HG02763 (cell line): ENCODE results near the gene MED12L.

Source experiments
- ATAC-seq: cut with Tn5 transposase; IDR thresholded peaks from one replicate; pipeline ENCODE4 v1.9.1; 2021; ENCODE audit warnings: mild to moderate bottlenecking, moderate library complexity; ENCODE audit not compliant: unreplicated experiment

Gene MED12L

DNA sequence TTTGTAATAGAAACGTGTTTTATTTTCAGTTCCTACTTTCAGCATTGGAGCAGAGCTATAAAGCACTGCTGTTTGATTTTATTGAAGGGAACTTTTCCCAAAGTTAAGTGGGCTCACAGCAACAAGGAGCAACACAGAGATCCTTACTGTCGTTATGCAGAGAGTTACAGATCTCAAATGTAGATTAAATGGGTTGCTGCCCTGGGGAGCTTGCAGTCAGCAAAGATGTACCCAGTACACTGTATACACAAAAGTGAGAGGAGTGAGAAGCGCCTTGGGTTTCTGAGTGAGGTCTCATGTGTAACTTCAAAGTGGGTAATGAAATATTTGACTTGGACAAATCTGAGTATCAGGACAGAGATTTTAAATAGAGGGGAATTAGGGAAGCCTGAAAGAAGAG lies 47.7 kb downstream of the MED12L start:
- no peak for ATAC-seq

DNA sequence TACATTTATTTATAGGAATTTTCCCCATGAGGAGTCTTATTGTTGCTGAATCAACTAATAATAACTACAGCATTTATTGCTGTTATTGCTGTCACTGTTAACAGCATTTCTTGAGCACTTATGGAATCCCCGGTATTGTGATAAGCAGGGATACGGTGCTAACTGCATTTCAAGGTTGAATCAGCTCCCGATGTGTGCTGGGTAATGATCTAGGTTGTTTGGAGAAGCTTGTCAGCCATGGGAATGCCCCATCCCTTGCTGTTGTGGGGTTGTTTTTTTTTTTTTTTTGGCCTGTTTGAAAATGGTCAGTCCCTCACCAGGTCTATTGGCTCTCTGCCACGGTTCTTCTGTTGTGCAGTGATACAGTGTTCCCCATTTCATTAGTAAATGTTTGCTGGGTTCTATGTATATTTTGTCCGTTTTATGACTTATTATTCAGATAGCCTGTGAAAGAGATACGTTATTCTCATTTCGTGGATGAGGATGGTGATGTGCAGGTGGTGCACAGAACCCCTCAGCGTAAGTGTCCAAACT lies 48.5 kb downstream of the MED12L start:
- no peak for ATAC-seq

DNA sequence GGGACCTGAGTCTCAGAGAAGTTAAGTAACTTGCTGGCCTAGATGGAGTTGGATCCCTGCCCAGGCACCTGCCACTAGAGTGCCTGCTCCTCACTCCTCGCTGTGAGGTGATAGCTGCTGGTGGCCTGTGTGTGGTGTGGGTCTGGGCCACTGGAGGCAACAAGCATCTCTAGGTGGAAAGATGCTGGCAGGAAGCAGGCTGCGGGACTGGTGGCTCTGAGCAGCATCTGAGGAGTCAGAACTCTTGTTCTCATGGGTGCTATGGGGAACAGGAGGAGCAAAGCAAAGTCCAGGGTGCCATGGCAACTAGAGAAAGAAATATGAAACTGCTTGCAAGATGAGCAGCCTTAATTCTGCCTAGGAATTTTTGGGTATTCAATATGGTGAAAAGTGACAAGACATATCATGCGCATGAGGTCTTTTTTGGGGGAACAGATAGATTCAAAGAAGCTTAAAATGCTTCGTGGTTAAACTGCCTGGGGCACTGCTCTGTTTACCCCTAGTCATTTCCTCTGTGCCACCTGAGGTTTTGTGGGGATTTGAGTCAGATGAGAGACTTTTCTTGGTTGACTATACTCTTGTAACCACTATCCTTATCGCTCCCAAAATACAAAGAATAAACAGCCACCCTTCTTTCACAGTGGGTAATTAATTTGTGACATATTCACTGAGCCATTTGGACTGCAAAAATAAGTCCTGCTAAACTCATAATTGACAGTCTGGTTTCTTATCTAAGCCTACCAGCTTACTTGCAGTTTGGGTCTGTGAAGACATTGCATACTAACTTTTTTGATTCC lies 50.3 kb downstream of the MED12L start:
- no peak for ATAC-seq

DNA sequence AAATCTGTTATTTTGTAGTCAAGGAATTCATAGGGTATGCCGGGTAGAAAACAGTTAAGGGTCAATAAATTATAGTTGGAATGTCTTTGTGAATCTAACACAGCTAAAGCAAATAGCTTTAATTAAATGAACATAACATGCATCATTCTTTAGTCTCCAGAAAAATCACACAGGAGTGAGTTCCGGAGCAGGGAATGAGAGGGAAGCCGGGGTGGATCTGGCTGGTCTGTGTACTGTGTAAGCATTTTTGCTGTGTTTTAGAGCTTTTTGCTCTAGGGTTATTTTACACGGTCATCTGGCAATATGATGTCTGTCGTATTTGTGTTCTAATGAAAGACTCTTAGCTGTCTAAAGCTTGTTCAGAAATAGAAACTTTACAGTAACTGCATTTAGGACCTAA lies 57.5 kb downstream of the MED12L start:
- no peak for ATAC-seq

DNA sequence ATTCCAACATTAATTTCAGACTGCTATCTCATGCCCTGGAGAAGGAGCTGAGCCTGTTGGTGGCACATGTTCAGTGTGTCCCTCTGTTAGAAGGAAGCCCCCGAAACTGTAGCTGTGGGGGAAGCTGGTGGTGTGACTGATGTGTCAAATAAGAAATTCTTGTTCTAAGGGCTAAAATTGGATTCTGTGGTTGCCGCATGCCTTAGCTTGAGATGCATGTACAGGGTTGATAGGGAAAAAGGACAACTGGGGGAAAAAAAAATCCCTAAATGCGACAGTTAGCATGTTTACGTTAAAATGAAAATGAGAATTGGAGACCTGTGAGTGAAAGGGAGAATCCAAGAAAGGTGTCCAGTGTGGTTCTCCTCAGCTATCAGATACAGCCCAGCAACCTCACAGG lies 58.6 kb downstream of the MED12L start:
- no peak for ATAC-seq

DNA sequence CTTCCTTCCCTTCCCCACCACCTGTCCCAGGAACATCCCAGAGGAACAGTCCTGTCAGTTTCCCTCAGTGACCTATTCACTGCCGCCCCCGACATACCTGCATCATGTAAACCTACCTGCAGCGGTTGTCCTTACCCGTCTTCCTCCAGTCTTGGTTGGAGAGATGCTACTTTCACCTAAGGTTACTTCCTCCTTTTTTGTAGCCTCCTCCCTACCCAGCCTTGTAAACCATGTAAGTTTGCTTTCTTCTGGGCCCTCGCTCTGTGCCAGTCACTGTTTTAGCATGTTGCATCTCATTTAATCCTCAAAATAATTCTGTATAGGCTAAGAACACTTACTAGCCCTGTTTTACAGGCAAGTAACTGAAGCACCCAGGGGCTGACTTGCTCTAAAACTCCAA lies 59.3 kb downstream of the MED12L start:
- no peak for ATAC-seq

DNA sequence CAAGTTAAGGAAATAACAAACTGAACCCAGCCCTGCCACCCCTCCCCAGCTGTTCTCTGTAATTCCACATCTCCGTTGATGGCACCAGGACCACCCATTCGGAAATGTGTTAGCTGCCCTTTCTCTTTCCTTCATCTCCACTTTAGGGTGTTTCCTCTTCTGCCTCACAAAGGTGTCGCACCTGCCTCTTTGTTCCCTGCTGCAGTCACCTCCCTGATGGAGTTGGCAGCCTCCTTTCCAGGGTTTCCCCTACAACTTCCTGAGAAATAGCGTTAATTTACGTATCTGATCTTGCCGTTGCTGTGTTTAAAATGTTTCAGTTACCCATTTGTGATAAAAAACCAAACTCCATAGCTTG lies 60.2 kb downstream of the MED12L start:
- no peak for ATAC-seq

DNA sequence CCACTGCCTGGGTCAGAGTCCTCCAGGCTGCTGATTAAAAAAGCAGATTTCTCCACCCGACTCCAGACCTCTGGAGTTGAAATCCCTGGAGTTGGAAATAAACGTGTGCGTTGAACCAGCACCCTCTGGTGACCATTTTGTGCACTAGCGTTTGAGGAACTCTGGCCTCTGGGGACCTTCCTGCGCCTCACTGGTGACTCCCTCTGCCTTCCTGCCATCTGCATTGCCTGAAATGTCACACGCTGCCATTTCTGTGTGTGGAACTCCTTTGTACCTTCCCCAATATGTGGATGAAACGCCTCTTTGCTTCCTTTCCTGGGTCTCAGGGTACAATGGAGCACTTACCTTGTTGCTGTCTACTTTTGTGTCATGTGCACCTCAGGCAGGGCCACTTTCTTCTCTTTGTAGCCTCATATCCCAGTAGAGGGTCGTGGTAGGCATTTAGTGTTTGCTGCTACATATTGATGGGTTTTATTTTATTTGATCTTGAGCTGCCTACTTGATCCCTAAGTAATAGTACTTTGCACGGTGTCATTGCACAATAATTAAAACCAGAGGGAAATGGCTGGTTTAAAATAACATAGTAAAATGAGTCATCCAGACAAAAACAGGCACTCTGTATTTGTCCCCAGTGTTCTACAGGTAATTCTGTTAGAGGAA lies 60.7 kb downstream of the MED12L start:
- peak; percentile 84 for ATAC-seq

DNA sequence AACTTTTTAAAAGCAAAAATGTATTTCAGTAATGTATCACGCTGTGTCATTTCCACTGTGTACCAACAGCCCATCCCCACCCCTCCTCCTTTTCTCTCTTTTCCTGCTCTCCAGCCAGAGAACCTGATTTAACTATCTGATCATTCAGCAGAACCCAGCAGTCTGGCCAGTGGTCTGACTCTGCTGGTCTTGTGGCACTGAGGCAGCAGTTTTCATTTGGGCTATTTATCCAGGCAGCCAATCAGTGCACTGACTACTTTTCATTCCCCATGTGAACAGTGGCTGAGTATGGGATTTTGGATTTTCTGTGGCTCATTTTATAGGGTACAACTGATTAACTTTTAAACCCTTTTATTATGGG lies 61.2 kb downstream of the MED12L start:
- ATAC-seq: no peak

DNA sequence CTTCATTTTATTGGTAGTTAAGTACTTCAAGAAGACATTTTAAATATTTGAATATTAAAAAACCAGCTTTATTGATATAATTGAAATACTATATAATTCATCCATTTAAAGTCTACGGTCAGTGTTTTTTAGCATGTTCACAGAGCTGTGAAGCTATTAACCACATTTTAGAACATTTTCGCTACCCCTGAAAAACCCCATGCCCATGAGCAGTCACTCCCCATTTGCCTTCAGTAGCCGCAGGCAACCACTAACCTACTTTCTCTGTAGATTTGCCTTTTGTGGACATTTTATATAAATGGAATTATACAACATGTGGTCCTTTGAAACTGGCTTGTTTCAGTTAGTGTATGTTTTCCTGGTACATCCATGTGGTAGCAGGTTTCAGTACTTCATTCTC lies 61.8 kb downstream of the MED12L start:
- ATAC-seq: no peak

DNA sequence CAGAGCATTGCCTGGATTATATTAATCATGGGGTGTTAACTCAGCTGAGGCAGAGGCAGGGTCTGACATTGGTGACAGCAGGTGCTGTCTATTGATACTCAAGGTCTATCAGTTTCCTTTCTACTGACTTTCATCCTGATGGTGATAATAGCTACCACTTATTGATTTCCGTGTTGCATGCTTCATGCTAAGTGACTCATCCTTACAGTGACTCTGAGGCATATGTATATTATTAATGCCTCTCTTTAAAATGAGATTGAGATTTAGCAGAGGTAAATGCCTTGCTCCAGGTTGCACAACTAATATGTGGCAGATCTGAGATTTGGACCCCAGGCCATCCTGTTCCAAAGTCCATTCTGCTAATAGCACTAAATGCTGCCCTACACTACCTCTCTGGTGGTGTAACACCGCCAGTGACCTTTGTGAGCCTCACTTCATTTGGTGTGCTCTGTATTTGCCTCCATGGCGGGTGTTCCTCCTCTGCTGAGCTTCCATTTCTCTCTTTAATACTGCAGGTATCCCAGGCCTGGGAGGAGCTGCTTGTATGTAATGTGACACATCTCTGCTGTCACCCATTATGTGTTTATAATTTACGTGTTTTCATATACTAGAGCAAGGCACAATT lies 67.1 kb downstream of the MED12L start:
- no peak for ATAC-seq

DNA sequence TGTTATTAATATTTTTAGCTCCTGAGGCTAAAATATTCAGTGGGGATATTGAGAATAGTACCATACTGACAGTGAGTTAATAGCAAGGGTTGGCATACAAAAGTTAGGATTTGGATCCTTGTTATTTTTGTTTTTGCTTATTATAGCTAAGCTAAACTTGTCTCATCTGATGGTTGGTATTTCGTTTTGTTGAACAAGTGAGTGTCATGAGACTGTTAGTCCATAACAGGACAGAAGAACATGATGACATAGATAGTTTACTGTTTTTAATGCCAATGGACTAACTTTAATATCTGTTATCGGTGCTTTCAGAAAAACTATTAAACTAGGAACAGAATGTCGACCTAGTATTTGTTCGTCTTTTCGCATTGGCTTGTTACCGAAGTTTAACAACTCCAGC lies 69.1 kb downstream of the MED12L start:
- no peak for ATAC-seq

DNA sequence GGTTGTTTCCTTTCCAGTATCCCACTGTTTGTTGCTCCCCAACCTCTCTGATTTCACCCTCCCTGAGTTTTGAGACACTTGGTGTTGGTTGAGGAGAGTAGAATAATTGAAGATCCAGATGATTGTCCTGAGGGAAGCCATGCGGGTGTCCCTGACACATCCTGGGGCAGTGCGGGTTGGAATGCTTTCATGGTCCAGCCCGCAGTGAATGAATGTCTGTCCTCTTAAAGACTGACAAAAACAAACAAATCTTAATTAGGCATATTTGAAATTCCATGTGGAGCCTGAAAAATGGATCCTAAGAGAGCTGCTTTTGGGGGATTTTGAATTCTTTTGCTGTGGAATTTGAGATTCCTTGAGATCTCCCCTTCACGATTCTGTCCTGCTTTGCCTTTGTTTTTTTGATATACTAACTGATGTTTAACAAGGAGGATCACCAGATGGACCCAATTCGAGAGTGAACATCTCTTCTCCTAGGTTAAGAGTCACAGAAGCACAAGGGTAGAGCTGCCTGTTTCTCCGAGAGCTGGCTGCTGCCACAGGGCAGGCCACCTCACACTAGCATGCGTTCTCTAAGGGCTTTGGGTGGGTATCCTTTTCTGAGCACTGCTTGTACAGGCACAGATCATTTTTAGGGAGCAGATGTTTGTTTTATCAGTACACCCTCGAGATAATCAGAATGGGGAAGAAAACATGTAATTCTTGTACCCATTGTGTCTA lies 70.1 kb downstream of the MED12L start:
- ATAC-seq: no peak

DNA sequence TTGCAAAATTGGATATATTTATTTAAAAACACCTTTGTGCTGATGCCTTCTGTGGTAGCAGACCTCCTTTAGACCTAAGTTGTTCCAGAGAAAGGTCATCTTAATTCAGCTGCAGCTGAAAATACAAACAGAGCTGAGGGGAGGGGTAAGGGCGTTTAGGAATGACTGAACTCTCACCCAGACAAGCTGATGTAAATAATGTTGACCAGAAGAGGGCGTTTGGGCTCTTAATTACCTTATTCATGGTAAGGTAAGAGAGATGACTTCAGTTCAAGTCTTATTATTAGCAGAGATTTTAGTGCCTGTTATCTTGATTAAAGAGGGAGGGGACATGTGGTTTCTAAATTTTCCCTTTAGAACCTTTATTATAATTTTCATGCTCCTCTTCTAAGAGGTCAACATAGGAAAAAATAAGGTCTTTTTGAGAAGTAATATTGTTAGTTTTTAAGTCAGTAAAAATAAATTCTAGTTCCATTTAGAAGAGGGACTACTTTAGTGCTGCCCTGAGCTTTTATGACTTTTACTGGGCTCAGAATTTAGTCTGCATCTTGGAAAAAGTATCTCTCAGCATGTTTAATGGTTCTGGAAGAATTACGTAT lies 71.3 kb downstream of the MED12L start:
- ATAC-seq: peak; percentile 66

DNA sequence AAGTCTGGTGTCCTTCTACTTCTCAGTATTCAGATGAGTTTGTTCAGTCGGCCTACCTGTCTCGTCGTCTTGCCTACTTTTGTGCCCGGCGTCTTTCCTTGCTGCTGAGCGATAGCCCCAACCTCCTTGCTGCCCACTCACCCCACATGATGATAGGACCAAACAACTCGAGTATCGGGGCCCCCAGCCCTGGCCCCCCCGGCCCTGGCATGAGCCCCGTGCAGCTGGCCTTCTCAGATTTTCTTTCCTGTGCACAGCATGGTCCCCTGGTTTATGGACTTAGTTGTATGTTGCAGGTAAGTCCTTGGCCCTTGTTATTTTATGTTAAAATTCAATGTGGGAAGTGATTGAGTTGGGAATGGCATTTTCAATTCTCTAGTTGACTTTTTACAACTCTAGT lies 74.3 kb downstream of the MED12L start:
- ATAC-seq: no peak

DNA sequence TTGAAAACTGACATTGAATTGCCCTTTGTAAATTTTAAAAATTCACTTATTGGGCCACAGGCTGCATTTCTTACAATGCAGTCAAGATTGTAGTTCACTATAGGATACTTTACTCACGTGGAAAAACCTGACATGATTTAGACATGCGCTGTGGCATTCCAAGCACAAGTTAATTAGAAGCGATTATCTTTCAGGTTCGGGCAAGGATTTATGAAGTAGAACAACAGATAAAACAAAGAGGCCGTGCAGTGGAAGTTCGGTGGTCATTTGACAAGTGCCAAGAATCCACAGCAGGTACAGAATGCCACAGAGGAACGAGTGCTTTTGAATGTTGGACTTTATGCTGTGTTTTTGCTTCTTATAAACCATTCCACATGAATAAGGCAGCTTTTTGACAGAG lies 79.8 kb downstream of the MED12L start:
- no peak for ATAC-seq

DNA sequence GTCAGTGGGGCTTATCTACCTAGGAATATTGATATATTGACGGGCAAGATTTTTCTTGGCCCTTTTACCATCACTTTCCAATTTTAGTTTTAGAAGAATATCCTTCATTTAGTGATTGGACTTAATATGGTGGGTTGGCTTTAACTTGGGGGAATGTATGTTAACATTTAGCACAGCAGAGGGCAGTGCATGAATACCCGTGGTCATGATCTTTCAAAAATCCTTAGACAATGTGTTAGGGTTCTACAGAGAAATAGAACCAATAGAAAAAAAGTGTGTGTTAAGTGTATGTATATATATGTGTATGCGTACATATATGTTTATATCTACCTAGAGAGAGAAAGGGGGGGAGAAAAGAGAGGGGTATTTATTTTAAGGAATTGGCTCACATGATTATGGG lies 80.7 kb downstream of the MED12L start:
- ATAC-seq: no peak

DNA sequence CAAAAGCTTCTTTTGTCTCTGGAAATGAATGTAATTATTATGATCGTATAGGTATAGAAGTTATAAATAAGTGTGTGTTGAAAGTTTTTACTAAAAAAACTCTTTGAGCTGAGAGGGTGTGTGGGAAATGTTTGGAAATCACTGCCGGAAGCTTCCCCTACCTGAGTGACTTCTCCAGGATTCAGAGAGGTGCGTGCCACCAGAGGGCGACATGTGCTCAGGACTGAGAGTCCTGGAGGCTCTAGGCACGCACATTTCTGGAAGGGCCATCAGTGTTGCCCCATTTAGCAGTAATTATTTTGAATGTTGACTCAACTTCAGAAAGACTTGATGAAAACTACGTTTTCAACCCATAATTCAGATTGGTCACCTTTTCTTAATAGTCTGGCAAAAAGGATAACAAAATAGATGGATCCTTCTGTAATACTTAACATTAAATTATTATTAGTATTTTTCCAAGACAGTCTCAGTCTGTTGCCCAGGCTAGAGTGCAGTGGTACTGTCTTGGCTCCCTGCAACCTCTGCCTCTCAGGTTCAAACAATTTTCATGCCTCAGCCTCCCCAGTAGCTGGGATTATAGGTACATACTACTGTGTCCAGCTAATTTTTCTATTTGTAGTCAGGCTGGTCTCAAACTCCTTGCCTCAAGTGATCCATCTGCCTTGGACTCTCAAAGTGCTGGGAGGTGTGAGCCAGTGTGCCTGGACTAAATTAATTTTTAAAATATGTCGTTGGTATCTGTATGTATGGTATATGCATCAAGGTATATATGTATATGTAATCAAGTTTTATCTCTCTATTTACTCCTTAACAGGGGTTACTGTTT lies 83.0 kb downstream of the MED12L start:
- ATAC-seq: no peak

DNA sequence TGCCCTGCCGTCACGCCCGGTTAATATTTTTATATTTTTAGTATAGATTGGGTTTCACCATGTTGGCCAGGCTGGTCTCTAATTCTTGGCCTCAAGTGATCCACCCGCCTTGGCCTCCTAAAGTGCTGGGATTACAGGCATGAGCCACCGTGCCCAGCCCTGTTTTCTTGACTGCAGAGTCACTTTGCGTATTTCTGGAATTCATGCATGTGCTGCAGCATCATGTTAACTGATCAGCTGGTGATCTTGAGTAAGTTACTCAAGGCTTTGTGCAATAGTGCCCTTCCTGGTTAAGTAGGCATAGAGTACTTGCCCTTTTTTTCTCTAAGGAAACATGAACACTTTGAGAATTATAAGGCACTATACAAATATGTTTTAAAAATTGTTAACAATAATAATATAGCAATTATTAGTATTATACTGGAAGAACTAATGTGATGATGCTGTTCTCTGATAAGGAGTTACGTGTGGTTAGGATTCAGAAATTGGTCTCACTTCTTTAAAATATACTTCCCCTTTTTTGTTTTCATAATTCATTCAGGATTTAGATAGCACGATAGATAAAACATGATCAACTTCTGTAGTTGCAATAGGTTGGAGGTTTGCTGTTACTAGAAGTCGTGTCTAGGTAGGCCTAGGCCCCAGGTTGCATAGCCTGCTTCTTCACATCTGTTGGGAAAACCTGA lies 83.9 kb downstream of the MED12L start:
- ATAC-seq: peak; percentile 25
